ENCODE data around the gene WDR27.

WDR27 gene

DNA sequence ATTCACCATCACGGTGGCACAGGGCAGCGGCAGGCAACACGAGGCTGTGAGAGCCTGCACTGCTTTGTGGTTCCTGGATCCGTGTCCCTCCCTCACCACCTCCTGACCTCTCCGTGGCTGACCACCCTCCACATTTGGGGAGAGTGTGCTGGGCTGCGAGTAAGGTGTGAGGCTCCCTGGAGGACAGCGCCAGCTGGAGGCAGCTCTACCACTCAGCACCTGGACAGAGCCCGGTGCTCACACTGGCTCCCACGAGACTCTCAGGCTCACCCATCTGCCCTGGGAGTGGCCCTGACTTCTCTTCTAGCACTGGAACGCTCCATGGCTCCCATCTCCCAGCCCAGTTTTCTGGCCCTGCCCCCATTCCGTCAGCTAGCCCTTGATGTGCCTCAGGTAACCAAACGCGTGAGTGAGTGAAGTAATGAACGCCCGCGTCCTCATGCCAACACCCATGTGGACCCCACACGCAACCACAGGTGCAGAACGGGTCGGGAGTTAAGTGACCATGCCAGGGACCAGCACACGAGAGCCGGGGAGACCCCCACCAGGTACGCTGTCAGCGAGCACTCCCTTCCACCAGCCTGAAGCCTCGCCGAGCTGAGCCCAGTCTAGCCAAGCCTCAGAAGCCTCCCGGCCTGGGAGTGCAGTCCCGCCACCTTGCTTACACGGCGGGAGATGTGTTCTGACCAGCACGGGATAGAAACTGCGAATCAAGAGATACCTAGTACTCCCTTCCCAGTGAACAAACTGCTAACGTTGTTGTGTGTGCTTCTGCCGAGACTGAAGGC lies 137.2 kb downstream of the WDR27 start:
- no peak for DNase-seq (ENCODE audit: low spot score)

DNA sequence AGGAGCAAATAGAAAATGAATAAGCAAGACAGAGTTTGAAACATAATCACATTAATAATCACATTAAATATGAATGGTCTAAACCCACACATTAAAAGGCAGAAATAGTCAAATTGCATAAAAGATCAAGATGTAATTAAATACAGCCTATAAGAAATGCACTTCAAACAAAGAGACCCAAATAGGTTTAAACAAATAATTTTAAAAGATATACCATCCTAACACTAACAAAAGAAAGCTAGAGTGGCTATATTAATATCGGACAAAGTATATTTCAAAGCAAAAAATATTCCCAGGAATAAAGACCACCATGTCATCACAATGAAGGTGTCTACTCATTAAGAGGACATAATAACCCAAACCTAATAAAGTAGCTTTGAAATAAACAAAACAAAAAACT lies 140.2 kb downstream of the WDR27 start:
- DNase-seq (ENCODE audit: low spot score): no peak

DNA sequence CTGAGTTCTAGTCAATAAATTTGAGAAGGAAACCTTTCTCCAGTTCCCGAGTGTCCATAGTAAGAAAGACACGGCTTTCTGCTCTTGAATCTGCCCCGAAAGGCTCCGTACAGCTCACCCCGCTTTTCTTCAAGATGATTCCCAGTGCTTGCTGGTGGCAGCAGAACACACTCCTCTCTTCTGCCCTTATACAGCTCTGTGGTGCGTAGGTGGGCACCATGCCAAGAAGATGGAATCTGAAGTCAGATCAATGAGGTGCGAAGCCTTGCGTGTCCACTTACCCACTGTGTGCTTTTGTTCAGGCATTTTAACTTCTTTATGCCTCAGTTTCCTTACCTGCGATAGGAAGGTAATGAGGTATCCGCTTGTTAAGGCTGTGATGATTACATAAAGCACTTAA lies 142.2 kb downstream of the WDR27 start:
- no peak for DNase-seq (ENCODE audit: low spot score)

DNA sequence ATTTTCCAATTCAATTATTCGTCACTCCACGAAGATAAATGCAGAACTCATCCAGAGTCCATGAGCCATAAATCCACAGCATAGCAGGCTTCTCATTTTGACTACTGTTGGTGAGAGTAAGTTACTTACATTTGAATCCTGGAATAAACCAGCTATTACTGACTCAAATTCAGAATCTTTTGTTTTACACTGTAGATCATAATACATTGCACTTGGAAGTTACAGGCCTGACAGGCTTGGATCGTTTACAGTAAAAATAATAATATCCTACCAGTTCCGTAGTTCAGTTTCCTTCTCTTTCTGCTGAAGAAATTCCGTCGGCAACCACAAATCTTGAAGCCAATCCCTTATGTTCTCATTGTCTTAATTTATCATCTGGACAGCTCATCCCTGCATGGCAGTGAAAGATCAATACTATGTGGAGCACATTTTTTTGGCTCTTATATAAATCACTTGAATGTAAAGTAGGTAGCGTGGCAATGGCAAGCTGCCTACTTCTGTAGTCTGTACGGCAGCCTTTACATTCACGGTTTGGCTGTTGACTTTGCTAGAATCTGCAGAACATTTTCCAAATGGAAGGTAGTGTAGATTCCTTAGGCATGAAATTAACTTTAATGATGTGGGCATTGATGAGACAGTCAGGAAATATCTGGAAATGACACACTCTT lies 142.9 kb downstream of the WDR27 start:
- no peak for DNase-seq (ENCODE audit: low spot score)

DNA sequence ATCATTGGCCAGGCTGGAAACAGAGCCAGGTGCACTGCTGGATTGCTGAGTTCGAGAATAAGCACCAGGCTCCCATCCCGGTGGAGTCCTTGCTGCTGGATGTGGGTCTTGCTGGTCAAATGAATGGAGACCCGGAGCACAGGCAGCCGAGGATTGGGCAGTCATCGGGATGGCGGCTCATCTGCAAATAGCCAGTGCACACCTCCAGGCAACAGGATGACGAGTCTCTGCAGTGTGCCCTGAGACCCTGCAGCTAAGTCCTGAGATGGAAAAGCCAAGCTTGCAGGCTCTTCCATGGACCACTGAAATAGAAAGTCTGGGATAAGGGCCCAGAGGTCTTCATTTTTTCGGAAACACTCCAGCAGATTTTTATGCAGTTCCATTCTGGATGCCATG lies 143.5 kb downstream of the WDR27 start:
- DNase-seq (ENCODE audit: low spot score): no peak

GRCh38 chr6:169557887-169558286 lies 143.9 kb downstream of the WDR27 start:
- DNase-seq (ENCODE audit: low spot score): no peak

DNA sequence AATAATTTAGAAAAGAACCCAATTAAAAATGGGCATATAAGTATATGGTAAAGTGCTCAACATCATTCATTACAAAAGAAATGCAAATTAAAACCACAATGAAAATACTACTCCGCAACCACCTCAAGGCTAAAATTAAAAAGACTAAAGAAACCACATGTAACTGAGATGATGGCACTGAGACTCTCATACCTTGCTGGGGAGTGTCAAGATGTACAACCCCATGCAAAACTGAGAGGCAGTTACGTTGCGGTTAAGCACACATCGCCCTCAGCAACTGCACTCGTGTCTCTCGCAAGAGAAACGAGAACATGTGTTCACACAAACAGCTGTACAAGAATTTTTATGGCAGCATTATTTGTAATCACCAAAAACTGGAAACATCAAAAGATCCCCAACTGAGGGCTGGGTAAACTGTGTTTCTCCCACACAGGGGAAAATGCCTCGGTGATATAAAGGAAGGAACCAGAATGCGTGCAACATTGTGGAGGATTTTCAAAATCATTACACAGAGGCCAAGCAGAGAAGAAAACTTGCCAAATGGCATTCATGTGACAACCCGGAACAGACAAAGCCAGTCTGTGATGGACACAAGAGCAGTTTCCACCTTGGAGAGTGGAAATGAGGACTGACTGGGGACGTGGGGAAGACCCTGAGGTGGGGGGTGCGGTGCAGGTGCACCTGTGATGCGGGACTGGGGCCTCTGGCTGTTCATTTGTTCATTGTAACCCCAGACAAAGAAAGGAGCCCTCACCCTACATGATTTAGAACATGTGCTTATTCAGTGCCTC lies 144.9 kb downstream of the WDR27 start:
- no peak for DNase-seq (ENCODE audit: low spot score)

GRCh38 chr6:169555971-169556617 lies 145.7 kb downstream of the WDR27 start:
- DNase-seq (ENCODE audit: low spot score): no peak

GRCh38 chr6:169545982-169546381 lies 155.8 kb downstream of the WDR27 start:
- DNase-seq (ENCODE audit: low spot score): no peak

- DNase-seq (ENCODE audit: low spot score): no peak
These were observed 158.1 kb downstream of the WDR27 start for GRCh38 chr6:169543704-169544103.

GRCh38 chr6:169542491-169542890 lies 159.3 kb downstream of the WDR27 start:
- DNase-seq (ENCODE audit: low spot score): no peak

GRCh38 chr6:169539176-169539897 lies 162.5 kb downstream of the WDR27 start:
- no peak for DNase-seq (ENCODE audit: low spot score)

DNA sequence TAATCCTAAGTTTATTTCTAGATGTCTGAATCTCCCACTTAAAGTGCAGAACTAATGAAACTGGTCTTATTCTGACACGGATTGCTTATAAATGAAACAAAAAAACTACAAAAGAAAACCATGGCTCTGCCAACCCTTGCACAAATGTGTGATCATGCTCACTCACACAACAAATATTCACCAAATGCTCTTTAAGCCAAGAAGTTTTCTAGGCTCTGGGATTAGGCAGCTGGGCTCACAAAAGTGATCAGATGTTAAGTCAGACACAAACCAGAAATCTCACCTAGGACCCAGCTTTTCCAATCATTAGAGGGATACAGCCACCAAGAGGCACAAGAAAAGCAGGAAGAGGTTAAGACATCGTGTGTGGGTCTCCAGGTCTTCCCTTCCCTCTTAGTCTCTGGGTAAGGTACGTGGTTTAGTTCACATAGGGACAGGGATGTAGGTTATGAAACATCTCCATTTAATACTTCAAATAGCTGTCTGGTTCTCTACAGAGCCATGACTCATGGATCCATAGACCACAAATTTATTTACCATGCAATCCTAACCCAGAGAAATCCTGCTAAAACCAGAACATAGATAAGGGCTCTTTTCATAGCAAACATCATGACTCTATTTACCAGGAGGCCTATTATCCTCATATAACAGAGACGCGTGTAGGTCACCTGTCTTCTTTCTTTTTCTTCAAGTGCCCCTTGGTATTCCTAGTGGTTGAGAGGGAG lies 165.2 kb downstream of the WDR27 start:
- no peak for DNase-seq (ENCODE audit: low spot score)

GRCh38 chr6:169534039-169534421 lies 167.8 kb downstream of the WDR27 start:
- DNase-seq (ENCODE audit: low spot score): no peak

DNA sequence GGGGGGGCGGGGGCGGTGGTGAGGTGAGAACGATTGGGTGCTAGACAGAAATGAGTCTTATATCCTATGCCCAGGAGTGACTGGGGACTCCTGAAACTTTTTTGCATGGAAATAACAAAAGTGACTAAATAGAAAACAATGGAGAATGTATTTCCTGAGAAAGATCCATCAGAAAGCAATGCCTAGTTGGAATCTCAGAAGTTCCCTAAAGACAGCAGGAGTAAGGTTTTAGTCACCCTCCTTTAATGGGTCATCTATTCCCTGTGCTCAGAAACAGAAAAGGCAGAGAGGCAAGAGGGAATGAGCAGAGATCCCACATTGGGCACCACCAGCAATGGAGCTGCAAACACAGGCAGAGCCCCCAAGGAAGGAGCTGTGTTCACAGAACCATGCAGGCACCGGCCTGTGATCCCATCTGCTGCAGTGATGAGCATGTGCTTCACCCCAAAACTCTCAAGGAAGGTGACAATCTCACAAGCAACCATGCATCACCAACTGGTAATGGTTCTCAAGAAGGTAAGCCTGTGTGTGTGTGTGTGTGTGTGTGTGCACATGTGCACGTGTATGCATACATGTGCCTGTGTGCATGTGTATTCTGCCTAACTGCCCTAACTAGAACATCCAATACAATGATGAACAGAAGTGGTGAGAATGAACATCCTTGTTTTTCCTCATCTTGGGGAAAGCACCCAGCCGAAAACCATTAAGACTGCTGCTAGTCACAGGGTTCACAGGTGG lies 168.4 kb downstream of the WDR27 start:
- no peak for DNase-seq (ENCODE audit: low spot score)

- no peak for DNase-seq (ENCODE audit: low spot score)
These were observed 171.1 kb downstream of the WDR27 start for GRCh38 chr6:169530752-169531123.

DNA sequence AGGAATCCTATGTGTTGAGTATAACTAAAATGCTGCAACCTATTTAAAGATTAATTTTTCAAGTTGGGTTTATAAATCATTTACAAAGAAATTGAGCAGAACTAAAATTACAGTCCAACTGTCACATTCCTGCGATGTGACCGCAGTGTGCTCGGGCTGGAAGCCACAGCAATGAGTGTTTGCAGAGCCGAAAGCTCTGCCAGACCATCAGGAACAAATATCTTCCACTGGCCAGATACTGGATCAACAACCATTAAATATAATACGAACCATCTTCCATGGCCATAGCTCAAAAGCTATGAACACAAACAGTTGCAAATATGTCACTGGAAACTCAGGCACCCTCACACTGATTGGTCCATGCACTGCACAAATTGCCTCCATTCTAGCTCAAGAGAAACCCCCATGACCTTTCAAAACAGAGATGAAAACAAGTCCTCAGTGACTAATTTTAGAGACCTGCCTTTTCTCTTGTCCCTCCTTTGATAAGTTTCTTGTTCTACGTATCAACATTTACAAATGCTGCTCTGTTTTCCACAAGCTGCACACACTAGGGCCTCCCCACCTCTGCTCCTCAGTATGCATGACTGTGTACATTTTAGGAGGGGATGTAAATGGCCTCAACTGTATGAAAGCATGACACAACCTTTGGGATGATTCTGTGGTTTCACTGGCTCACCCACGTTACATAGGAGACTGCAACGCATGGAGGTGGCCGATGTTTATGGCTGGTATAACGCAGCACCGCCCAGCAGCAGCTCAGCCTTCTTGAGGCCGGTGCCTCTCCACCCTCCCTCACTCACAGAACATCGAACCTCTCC lies 171.7 kb downstream of the WDR27 start:
- no peak for DNase-seq (ENCODE audit: low spot score)

GRCh38 chr6:169528755-169529154 lies 173.1 kb downstream of the WDR27 start:
- no peak for DNase-seq (ENCODE audit: low spot score)

DNA sequence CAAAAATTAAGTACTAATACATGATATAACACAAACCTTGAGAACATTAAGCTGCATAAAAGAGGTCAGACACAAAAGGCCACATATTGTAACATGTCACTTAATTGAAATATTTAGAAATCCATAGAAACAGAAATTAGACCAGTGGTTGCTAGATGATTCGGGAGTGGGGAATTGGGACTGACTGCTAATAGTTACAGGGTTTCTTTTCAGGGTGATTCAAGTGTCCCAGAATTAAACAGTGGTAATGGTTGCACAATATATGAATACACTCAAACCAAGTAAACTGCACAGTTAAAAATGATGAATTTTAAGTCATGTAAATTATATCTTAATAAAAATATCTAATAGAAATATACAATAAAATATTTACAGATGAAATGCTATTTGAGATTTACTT lies 174.5 kb downstream of the WDR27 start:
- no peak for DNase-seq (ENCODE audit: low spot score)

GRCh38 chr6:169521825-169522224 lies 180.0 kb downstream of the WDR27 start:
- no peak for DNase-seq (ENCODE audit: low spot score)
